NCI-H2029 (cell line): ENCODE results near the gene RPL10.

Experiments
- DNase-seq: peaks from one replicate; lab custom pipeline; 2025; lab: John Stamatoyannopoulos, UW

Gene RPL10

DNA sequence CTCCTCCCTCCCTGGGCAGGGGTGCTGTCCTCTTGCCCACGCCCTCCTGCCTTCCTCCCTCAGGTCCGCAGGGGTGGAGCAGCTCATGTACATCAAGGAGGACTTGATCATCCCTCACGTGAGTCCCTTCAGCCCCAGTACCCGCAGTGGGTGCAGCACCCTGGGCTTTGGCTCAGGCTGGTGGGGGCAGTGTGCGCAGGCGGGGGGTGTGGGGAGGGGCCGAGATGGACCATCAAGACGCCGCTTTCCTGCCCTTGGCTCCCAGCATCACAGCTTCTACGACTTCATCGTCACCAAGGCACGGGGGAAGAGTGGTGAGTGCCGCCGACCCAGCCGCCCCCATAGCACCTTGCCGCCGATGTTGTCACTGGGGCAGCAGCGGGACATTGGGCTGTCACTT is 51.4 kb downstream of the RPL10 start:
- no peak for DNase-seq

DNA sequence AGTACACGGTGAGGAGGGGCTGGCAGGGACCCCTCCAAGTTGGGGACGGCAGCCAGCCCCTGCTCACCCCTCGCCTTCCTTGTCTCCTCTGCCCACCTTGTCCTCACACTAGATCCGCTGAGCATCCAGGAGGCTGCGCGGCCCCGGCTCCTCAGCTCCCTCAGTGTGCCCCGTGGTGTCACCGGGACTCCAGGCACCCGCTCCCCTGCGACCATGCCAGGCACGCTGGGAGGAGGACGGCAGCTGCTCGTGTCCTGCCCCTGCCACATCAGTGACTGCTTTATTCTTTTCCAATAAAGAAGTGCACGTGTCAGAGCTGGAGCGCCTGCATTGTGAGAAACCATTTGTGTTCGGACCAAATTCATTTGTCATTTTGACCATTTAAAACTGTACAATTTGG is 52.1 kb downstream of the RPL10 start:
- DNase-seq: no peak
